SU-DHL-6 (cell line): ENCODE results near the gene CLSTN2.

ENCODE experiments used
- EZH2phosphoT487 ChIP-seq: fragments of 200-600 bp; sonication (generic), shearing (Covaris generic); conservative IDR thresholded peaks from 2 replicates; pipeline ENCODE4 v1.6.1; 2018; ENCODE audit warnings: mild to moderate bottlenecking, antibody characterized with exemption, low read length, moderate library complexity, mixed read lengths
- TF ChIP-seq, protein P1 (sequence below): fragments of 200-600 bp; sonication (generic); IDR thresholded peaks from one replicate; pipeline ENCODE4 v1.5.1; 2017; ENCODE audit warnings: antibody characterized with exemption, mild to moderate bottlenecking, low read length, moderate library complexity; ENCODE audit not compliant: insufficient read depth, poor library complexity, severe bottlenecking

DNA sequence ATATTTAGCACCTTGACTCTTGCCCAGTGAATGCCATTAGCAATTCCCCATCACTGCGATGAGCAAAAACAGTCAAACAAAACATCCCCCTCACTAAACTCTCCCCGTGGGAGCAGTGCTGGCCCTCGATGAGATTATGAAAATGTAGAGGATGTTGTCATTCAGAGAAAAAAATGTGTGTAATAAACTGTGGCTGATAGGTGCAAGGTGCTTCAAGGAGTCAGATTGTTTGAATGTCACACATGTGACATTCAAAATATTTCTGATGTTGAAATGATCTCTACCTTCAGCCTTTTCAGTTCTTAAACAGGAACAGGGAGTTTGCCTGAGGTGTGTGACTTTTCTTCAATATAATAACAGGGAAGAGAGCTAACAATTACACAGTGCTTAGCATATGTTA lies 461.1 kb downstream of the CLSTN2 start:
- TF ChIP-seq, protein P1, sequence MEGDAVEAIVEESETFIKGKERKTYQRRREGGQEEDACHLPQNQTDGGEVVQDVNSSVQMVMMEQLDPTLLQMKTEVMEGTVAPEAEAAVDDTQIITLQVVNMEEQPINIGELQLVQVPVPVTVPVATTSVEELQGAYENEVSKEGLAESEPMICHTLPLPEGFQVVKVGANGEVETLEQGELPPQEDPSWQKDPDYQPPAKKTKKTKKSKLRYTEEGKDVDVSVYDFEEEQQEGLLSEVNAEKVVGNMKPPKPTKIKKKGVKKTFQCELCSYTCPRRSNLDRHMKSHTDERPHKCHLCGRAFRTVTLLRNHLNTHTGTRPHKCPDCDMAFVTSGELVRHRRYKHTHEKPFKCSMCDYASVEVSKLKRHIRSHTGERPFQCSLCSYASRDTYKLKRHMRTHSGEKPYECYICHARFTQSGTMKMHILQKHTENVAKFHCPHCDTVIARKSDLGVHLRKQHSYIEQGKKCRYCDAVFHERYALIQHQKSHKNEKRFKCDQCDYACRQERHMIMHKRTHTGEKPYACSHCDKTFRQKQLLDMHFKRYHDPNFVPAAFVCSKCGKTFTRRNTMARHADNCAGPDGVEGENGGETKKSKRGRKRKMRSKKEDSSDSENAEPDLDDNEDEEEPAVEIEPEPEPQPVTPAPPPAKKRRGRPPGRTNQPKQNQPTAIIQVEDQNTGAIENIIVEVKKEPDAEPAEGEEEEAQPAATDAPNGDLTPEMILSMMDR: no peak
- no peak for TF ChIP-seq EZH2phosphoT487
